Measurements from ENCODE around the gene RXFP4. TPM values are rescaled to one million over a fixed set of nuclear protein-coding genes. Genes with fewer than 3 reads are reported as not detected.
A peak's percentile ranks its signal among the peaks of the same experiment; 100 is the strongest.
"Not testable (repeated sequence)": the region's sequence is repeated elsewhere in the genome, so short reads cannot be mapped to it uniquely, and the experiment has no call there.

The RXFP4 gene
- total RNA-seq: not detected in 2 replicates
- long read RNA-seq: 0 reads

GRCh38 chr1:155940993-155941844 is at the start of gene RXFP4:
RXFP4 (plus strand) TSS chr1:155941638; CDS start chr1:155941710, 72 bp downstream.
- Mint-ChIP-seq H3K4me3 (ENCODE audit: unreplicated experiment) (peak within 1 kb of the TSS; percentile 1), H3K4me1 (ENCODE audit: unreplicated experiment) (peaks cover 55% of the 10 kb centered on the region), H3K27ac (ENCODE audit: unreplicated experiment) (peak within 1 kb of the TSS; percentile 96), H3K9me3 (ENCODE audit: unreplicated experiment) (no peaks in the 10 kb centered on the region), H3K36me3 (ENCODE audit: unreplicated experiment) (peaks cover 3% of the 10 kb centered on the region), H3K27me3 (ENCODE audit: unreplicated experiment) (no peaks in the 10 kb centered on the region)
- no peak for TF ChIP-seq CTCF (IDR thresholded peaks at IDR 0.05)
- DNase-seq (ENCODE audit: extremely low spot score, unreplicated experiment): no peak

- no peak overlapping the region for H3K4me3 Mint-ChIP-seq (ENCODE audit: unreplicated experiment)
- no peak for TF ChIP-seq CTCF (IDR thresholded peaks at IDR 0.05)
- peaks cover 8% of the 10 kb centered on the region for H3K36me3 Mint-ChIP-seq (ENCODE audit: unreplicated experiment)
- H3K4me1 Mint-ChIP-seq (ENCODE audit: unreplicated experiment): peaks cover 31% of the 10 kb centered on the region
- no peaks in the 10 kb centered on the region for H3K27me3 Mint-ChIP-seq (ENCODE audit: unreplicated experiment)
- H3K9me3 Mint-ChIP-seq (ENCODE audit: unreplicated experiment): no peaks in the 10 kb centered on the region
- DNase-seq (ENCODE audit: extremely low spot score, unreplicated experiment): no peak
- H3K27ac Mint-ChIP-seq (ENCODE audit: unreplicated experiment): peak overlapping the region; percentile 86
These were observed 48.6 kb upstream of the RXFP4 start for GRCh38 chr1:155892796-155893195.

GRCh38 chr1:155893389-155894142 is 47.9 kb upstream of the RXFP4 start:
- no peaks in the 10 kb centered on the region for H3K27me3 Mint-ChIP-seq (ENCODE audit: unreplicated experiment)
- H3K9me3 Mint-ChIP-seq (ENCODE audit: unreplicated experiment): no peaks in the 10 kb centered on the region
- no peak for DNase-seq (ENCODE audit: extremely low spot score, unreplicated experiment)
- peaks cover 26% of the 10 kb centered on the region for H3K4me1 Mint-ChIP-seq (ENCODE audit: unreplicated experiment)
- peaks cover 11% of the 10 kb centered on the region for H3K36me3 Mint-ChIP-seq (ENCODE audit: unreplicated experiment)
- TF ChIP-seq CTCF (IDR thresholded peaks at IDR 0.05): no peak
- peak overlapping the region; percentile 4 for H3K4me3 Mint-ChIP-seq (ENCODE audit: unreplicated experiment)
- peak overlapping the region; percentile 86 for H3K27ac Mint-ChIP-seq (ENCODE audit: unreplicated experiment)

- Mint-ChIP-seq H3K36me3 (ENCODE audit: unreplicated experiment) (peaks cover 30% of the 10 kb centered on the region), H3K4me1 (ENCODE audit: unreplicated experiment) (peaks cover 20% of the 10 kb centered on the region)
- H3K27me3 Mint-ChIP-seq (ENCODE audit: unreplicated experiment); H3K27ac Mint-ChIP-seq (ENCODE audit: unreplicated experiment); H3K4me3 Mint-ChIP-seq (ENCODE audit: unreplicated experiment); H3K9me3 Mint-ChIP-seq (ENCODE audit: unreplicated experiment); DNase-seq (ENCODE audit: extremely low spot score, unreplicated experiment): not testable (repeated sequence)
These were observed 45.8 kb upstream of the RXFP4 start for GRCh38 chr1:155895617-155896016.

- not testable (repeated sequence) for H3K4me3 Mint-ChIP-seq (ENCODE audit: unreplicated experiment); H3K27me3 Mint-ChIP-seq (ENCODE audit: unreplicated experiment); H3K9me3 Mint-ChIP-seq (ENCODE audit: unreplicated experiment); H3K27ac Mint-ChIP-seq (ENCODE audit: unreplicated experiment); DNase-seq (ENCODE audit: extremely low spot score, unreplicated experiment)
- peaks cover 20% of the 10 kb centered on the region for H3K4me1 Mint-ChIP-seq (ENCODE audit: unreplicated experiment)
- peaks cover 31% of the 10 kb centered on the region for H3K36me3 Mint-ChIP-seq (ENCODE audit: unreplicated experiment)
These were observed 45.0 kb upstream of the RXFP4 start for GRCh38 chr1:155896476-155896875.

GRCh38 chr1:155897746-155898145 is 43.7 kb upstream of the RXFP4 start:
- TF ChIP-seq CTCF (IDR thresholded peaks at IDR 0.05): no peak
- H3K4me1 Mint-ChIP-seq (ENCODE audit: unreplicated experiment): peaks cover 15% of the 10 kb centered on the region
- H3K4me3 Mint-ChIP-seq (ENCODE audit: unreplicated experiment): no peak overlapping the region
- DNase-seq (ENCODE audit: extremely low spot score, unreplicated experiment): no peak
- H3K9me3 Mint-ChIP-seq (ENCODE audit: unreplicated experiment): no peaks in the 10 kb centered on the region
- peak overlapping the region; percentile 31 for H3K27ac Mint-ChIP-seq (ENCODE audit: unreplicated experiment)
- peaks cover 34% of the 10 kb centered on the region for H3K36me3 Mint-ChIP-seq (ENCODE audit: unreplicated experiment)
- no peaks in the 10 kb centered on the region for H3K27me3 Mint-ChIP-seq (ENCODE audit: unreplicated experiment)

Data from osteocyte (in vitro differentiated cells).